Activated CD8-positive, alpha-beta memory T cell treated with anti-CD3 and anti-CD28 coated beads, Interleukin-2, amount 10 ng/mL, durations not matched to agents 7 days and 5 days (primary cell): ENCODE measurements around the gene TEAD1. TPM values are rescaled to one million over a fixed set of nuclear protein-coding genes. Genes with fewer than 3 reads are reported as not detected.
A peak's percentile ranks its signal among the peaks of the same experiment; 100 is the strongest.

Experiments used
- ATAC-seq: fragments of 150-1000 bp; cut with Tn5 transposase; one replicate; pipeline ENCODE4 v1.10.0; 2021; ENCODE audit warnings: moderate library complexity
- CTCF ChIA-PET: fragments of 350-600 bp; sonication (Branson Sonifier 250); formaldehyde crosslinking; loops from one replicate; lab custom pipeline; 2021; ENCODE audit warnings: antibody characterized with exemption; lab: Charles Lee
- DNase-seq: peaks from one replicate; pipeline ENCODE4 v3.0.0-alpha.2; 2020
- H3K27ac Mint-ChIP-seq: one replicate; pipeline ENCODE4 v1.8.0; 2021; ENCODE audit warnings: mild to moderate bottlenecking, mixed read lengths
- H3K27me3 Mint-ChIP-seq: one replicate; pipeline ENCODE4 v1.8.0; 2021; ENCODE audit warnings: mixed read lengths
- H3K36me3 Mint-ChIP-seq: one replicate; pipeline ENCODE4 v1.8.0; 2021; ENCODE audit warnings: mild to moderate bottlenecking, mixed read lengths
- H3K4me1 Mint-ChIP-seq: one replicate; pipeline ENCODE4 v1.8.0; 2021; ENCODE audit warnings: mixed read lengths
- H3K4me3 Mint-ChIP-seq: one replicate; pipeline ENCODE4 v1.8.0; 2021; ENCODE audit warnings: mild to moderate bottlenecking, moderate library complexity, mixed read lengths
- H3K9me3 Mint-ChIP-seq: one replicate; pipeline ENCODE4 v1.8.0; 2022; ENCODE audit warnings: low read depth, mixed read lengths
- total RNA-seq, 2 experiments: library from RNA; stranded (reverse); gene quantifications; one replicate each; pipeline ENCODE4 v1.2.3, GENCODE V29; 2021

TEAD1 gene
- total RNA-seq, 2 experiments from 2014 or later, result 0.18 to 0.26 TPM

- Mint-ChIP-seq H3K27me3 (peaks cover 13% of the 10 kb centered on the region), H3K4me1 (no peaks in the 10 kb centered on the region), H3K4me3 (no peak overlapping the region), H3K9me3 (no peaks in the 10 kb centered on the region), H3K36me3 (no peaks in the 10 kb centered on the region), H3K27ac (no peak overlapping the region)
- DNase-seq (no peak), ATAC-seq (no peak)
- CTCF ChIA-PET, result interaction anchor here (1.8 kb wide), 1 partner anchor 8 kb away, joined by 7 read pairs; no protein-coding TSS in a partner anchor
These were observed 206.1 kb downstream of the TEAD1 start for GRCh38 chr11:12880327-12880726.

- Mint-ChIP-seq H3K4me1 (no peaks in the 10 kb centered on the region), H3K27ac (no peak overlapping the region), H3K27me3 (no peaks in the 10 kb centered on the region), H3K9me3 (no peaks in the 10 kb centered on the region), H3K4me3 (no peak overlapping the region), H3K36me3 (no peaks in the 10 kb centered on the region)
- CTCF ChIA-PET, result no interaction called here
- no peak for DNase-seq
- ATAC-seq, result no peak
These were observed 208.4 kb downstream of the TEAD1 start for GRCh38 chr11:12882670-12883069.

- Mint-ChIP-seq H3K4me3 (no peak overlapping the region), H3K27me3 (peaks cover 9% of the 10 kb centered on the region), H3K9me3 (no peaks in the 10 kb centered on the region), H3K27ac (no peak overlapping the region), H3K36me3 (no peaks in the 10 kb centered on the region), H3K4me1 (no peaks in the 10 kb centered on the region)
- no peak for ATAC-seq
- CTCF ChIA-PET, result no interaction called here
- DNase-seq, result no peak
These were observed 210.6 kb downstream of the TEAD1 start for GRCh38 chr11:12884751-12885318.

- H3K4me3 Mint-ChIP-seq, result no peak overlapping the region
- peaks cover 13% of the 10 kb centered on the region for H3K27me3 Mint-ChIP-seq
- no peak overlapping the region for H3K27ac Mint-ChIP-seq
- no peaks in the 10 kb centered on the region for H3K9me3 Mint-ChIP-seq
- CTCF ChIA-PET, result interaction anchor here (1.3 kb wide), 1 partner anchor 287 kb away, joined by 3 read pairs; no protein-coding TSS in a partner anchor
- ATAC-seq (no peak), DNase-seq (no peak)
- H3K4me1 Mint-ChIP-seq, result no peaks in the 10 kb centered on the region
- no peaks in the 10 kb centered on the region for H3K36me3 Mint-ChIP-seq
These were observed 211.6 kb downstream of the TEAD1 start for GRCh38 chr11:12885717-12886239.

- Mint-ChIP-seq H3K27me3 (peaks cover 13% of the 10 kb centered on the region), H3K36me3 (no peaks in the 10 kb centered on the region), H3K27ac (no peak overlapping the region), H3K4me3 (no peak overlapping the region), H3K9me3 (no peaks in the 10 kb centered on the region), H3K4me1 (no peaks in the 10 kb centered on the region)
- no peak for ATAC-seq
- CTCF ChIA-PET, result interaction anchor here (1.3 kb wide), 1 partner anchor 287 kb away, joined by 3 read pairs; no protein-coding TSS in a partner anchor
- no peak for DNase-seq
These were observed 212.3 kb downstream of the TEAD1 start for GRCh38 chr11:12886508-12886907.

- DNase-seq, result peak; percentile 75
- Mint-ChIP-seq H3K4me1 (no peaks in the 10 kb centered on the region), H3K36me3 (no peaks in the 10 kb centered on the region), H3K9me3 (no peaks in the 10 kb centered on the region), H3K27ac (no peak overlapping the region), H3K27me3 (peaks cover 16% of the 10 kb centered on the region), H3K4me3 (no peak overlapping the region)
- ATAC-seq, result peak; percentile 75
- CTCF ChIA-PET, result interaction anchor here (0.8 to 5.5 kb wide), 18 partner anchors 8 to 607 kb away, joined by 3 to 50 read pairs (median 4); no protein-coding TSS in a partner anchor
These were observed 214.4 kb downstream of the TEAD1 start for GRCh38 chr11:12888525-12889158.

GRCh38 chr11:12889243-12889642 is 215.0 kb downstream of the TEAD1 start:
- DNase-seq (no peak), ATAC-seq (no peak)
- CTCF ChIA-PET, result interaction anchor here (1.0 to 5.5 kb wide), 17 partner anchors 9 to 607 kb away, joined by 3 to 50 read pairs (median 3); no protein-coding TSS in a partner anchor
- Mint-ChIP-seq H3K36me3 (no peaks in the 10 kb centered on the region), H3K9me3 (no peaks in the 10 kb centered on the region), H3K27ac (no peak overlapping the region), H3K4me1 (no peaks in the 10 kb centered on the region), H3K27me3 (peaks cover 16% of the 10 kb centered on the region), H3K4me3 (no peak overlapping the region)

GRCh38 chr11:12890476-12890875 is 216.3 kb downstream of the TEAD1 start:
- Mint-ChIP-seq H3K27ac (no peak overlapping the region), H3K4me1 (no peaks in the 10 kb centered on the region), H3K4me3 (no peak overlapping the region), H3K27me3 (peaks cover 22% of the 10 kb centered on the region), H3K36me3 (no peaks in the 10 kb centered on the region), H3K9me3 (no peaks in the 10 kb centered on the region)
- DNase-seq, result no peak
- CTCF ChIA-PET, result interaction anchor here (1.0 to 5.5 kb wide), 3 partner anchors 290 to 602 kb away, joined by 3 to 50 read pairs (median 40); no protein-coding TSS in a partner anchor
- ATAC-seq, result no peak

GRCh38 chr11:12893787-12894672 is 219.8 kb downstream of the TEAD1 start:
- peak; percentile 69 for DNase-seq
- CTCF ChIA-PET, result interaction anchor here (0.7 to 2.2 kb wide), 5 partner anchors 9 to 570 kb away, joined by 3 to 9 read pairs (median 4); no protein-coding TSS in a partner anchor
- Mint-ChIP-seq H3K9me3 (no peaks in the 10 kb centered on the region), H3K27ac (no peak overlapping the region), H3K4me1 (no peaks in the 10 kb centered on the region), H3K4me3 (no peak overlapping the region), H3K36me3 (no peaks in the 10 kb centered on the region), H3K27me3 (peaks cover 35% of the 10 kb centered on the region)
- ATAC-seq, result peak; percentile 33

GRCh38 chr11:12897390-12897789 is 223.2 kb downstream of the TEAD1 start:
- H3K9me3 Mint-ChIP-seq, result no peaks in the 10 kb centered on the region
- H3K36me3 Mint-ChIP-seq, result no peaks in the 10 kb centered on the region
- no peak overlapping the region for H3K4me3 Mint-ChIP-seq
- ATAC-seq (no peak), DNase-seq (no peak)
- H3K27ac Mint-ChIP-seq, result no peak overlapping the region
- peaks cover 33% of the 10 kb centered on the region for H3K27me3 Mint-ChIP-seq
- peaks cover 2% of the 10 kb centered on the region for H3K4me1 Mint-ChIP-seq
- CTCF ChIA-PET, result no interaction called here

- CTCF ChIA-PET, result interaction anchor here (2.2 kb wide), 1 partner anchor 9 kb away, joined by 8 read pairs; no protein-coding TSS in a partner anchor
- Mint-ChIP-seq H3K27ac (no peak overlapping the region), H3K9me3 (no peaks in the 10 kb centered on the region), H3K36me3 (no peaks in the 10 kb centered on the region), H3K27me3 (peaks cover 33% of the 10 kb centered on the region), H3K4me3 (no peak overlapping the region), H3K4me1 (peaks cover 2% of the 10 kb centered on the region)
- DNase-seq (no peak), ATAC-seq (no peak)
These were observed 223.6 kb downstream of the TEAD1 start for GRCh38 chr11:12897867-12898266.

- no peak overlapping the region for H3K4me3 Mint-ChIP-seq
- peaks cover 2% of the 10 kb centered on the region for H3K4me1 Mint-ChIP-seq
- H3K36me3 Mint-ChIP-seq, result no peaks in the 10 kb centered on the region
- peaks cover 24% of the 10 kb centered on the region for H3K27me3 Mint-ChIP-seq
- no peak for ATAC-seq
- no peak overlapping the region for H3K27ac Mint-ChIP-seq
- no peak for DNase-seq
- CTCF ChIA-PET, result no interaction called here
- no peaks in the 10 kb centered on the region for H3K9me3 Mint-ChIP-seq
These were observed 226.3 kb downstream of the TEAD1 start for GRCh38 chr11:12900496-12900895.

GRCh38 chr11:12901272-12901671 is 227.1 kb downstream of the TEAD1 start:
- H3K4me3 Mint-ChIP-seq, result no peak overlapping the region
- no peaks in the 10 kb centered on the region for H3K9me3 Mint-ChIP-seq
- DNase-seq (no peak), ATAC-seq (no peak)
- H3K27ac Mint-ChIP-seq, result no peak overlapping the region
- no peaks in the 10 kb centered on the region for H3K36me3 Mint-ChIP-seq
- H3K4me1 Mint-ChIP-seq, result peaks cover 2% of the 10 kb centered on the region
- CTCF ChIA-PET, result interaction anchor here (1.0 kb wide), 1 partner anchor 12 kb away, joined by 6 read pairs; no protein-coding TSS in a partner anchor
- H3K27me3 Mint-ChIP-seq, result peaks cover 24% of the 10 kb centered on the region
